ENCODE measurements around the gene PWWP2B. TPM values are rescaled to one million over a fixed set of nuclear protein-coding genes. Genes with fewer than 3 reads are reported as not detected.

PWWP2B gene
- total RNA-seq, 1 donor from 2014 or later: 24.4 TPM

GRCh38 chr10:132406181-132406580 lies 9.2 kb downstream of the PWWP2B start:
- Histone ChIP-seq H3K9me3 (no peaks in the 10 kb centered on the region), H3K27me3 (no peaks in the 10 kb centered on the region), H3K4me3 (no peak overlapping the region), H3K27ac (no peak overlapping the region), H3K4me1 (peaks cover 0 to under 1% of the 10 kb centered on the region in 2 donors), H3K36me3 (peaks cover 16 to 24% of the 10 kb centered on the region in 2 donors)
- TF ChIP-seq CTCF (IDR thresholded peaks at IDR 0.05): no peak
- intact Hi-C loops (cut with DNase I): no loop called here
- DNase-seq (ENCODE audit: low spot score in 2 of 2): no peak

- no peak for TF ChIP-seq CTCF (IDR thresholded peaks at IDR 0.05)
- intact Hi-C loops (cut with DNase I): no loop called here
- DNase-seq (ENCODE audit: low spot score in 2 of 2): no peak
- H3K27ac ChIP-seq: no peak overlapping the region
- H3K36me3 ChIP-seq: peaks cover 16 to 24% of the 10 kb centered on the region in 2 donors
- no peaks in the 10 kb centered on the region for H3K27me3 ChIP-seq
- H3K4me3 ChIP-seq: no peak overlapping the region
- peaks cover 0 to 4% of the 10 kb centered on the region in 2 donors for H3K4me1 ChIP-seq
- no peaks in the 10 kb centered on the region for H3K9me3 ChIP-seq
These were observed 9.8 kb downstream of the PWWP2B start for GRCh38 chr10:132406750-132407149.

- intact Hi-C loops (cut with DNase I): no loop called here
- peaks cover 0 to 9% of the 10 kb centered on the region in 2 donors for H3K4me1 ChIP-seq
- peaks cover 16 to 24% of the 10 kb centered on the region in 2 donors for H3K36me3 ChIP-seq
- no peak for DNase-seq (ENCODE audit: low spot score in 2 of 2)
- no peaks in the 10 kb centered on the region for H3K9me3 ChIP-seq
- H3K27ac ChIP-seq: no peak overlapping the region
- no peak for TF ChIP-seq CTCF (IDR thresholded peaks at IDR 0.05)
- no peak overlapping the region for H3K4me3 ChIP-seq
- no peaks in the 10 kb centered on the region for H3K27me3 ChIP-seq
These were observed 10.3 kb downstream of the PWWP2B start for GRCh38 chr10:132407243-132407746.

- H3K27ac ChIP-seq: no peak overlapping the region
- intact Hi-C loops (cut with DNase I): no loop called here
- DNase-seq (ENCODE audit: low spot score in 2 of 2): no peak
- peaks cover 16 to 24% of the 10 kb centered on the region in 2 donors for H3K36me3 ChIP-seq
- H3K27me3 ChIP-seq: no peaks in the 10 kb centered on the region
- peaks cover 0 to 10% of the 10 kb centered on the region in 2 donors for H3K4me1 ChIP-seq
- no peaks in the 10 kb centered on the region for H3K9me3 ChIP-seq
- H3K4me3 ChIP-seq: no peak overlapping the region
- no peak for TF ChIP-seq CTCF (IDR thresholded peaks at IDR 0.05)
These were observed 10.9 kb downstream of the PWWP2B start for GRCh38 chr10:132407846-132408278.

GRCh38 chr10:132408367-132408781 lies 11.4 kb downstream of the PWWP2B start:
- Histone ChIP-seq H3K4me1 (peaks cover 0 to 10% of the 10 kb centered on the region in 2 donors), H3K9me3 (no peaks in the 10 kb centered on the region), H3K4me3 (no peak overlapping the region), H3K36me3 (peaks cover 16 to 24% of the 10 kb centered on the region in 2 donors), H3K27me3 (no peaks in the 10 kb centered on the region), H3K27ac (no peak overlapping the region)
- no peak for TF ChIP-seq CTCF (IDR thresholded peaks at IDR 0.05)
- intact Hi-C loops (cut with DNase I): no loop called here
- no peak for DNase-seq (ENCODE audit: low spot score in 2 of 2)

All from ascending aorta (tissue), 2 donors.